Lung (tissue), 12 donors: ENCODE results near the gene KRT12. TPM values are rescaled to one million over a fixed set of nuclear protein-coding genes. Genes with fewer than 3 reads are reported as not detected.

Experiments
- ATAC-seq: fragments of 200-7000 bp; cut with Tn5 transposase; one replicate; pipeline ENCODE4 v1.9.1; 2020; ENCODE audit warnings: moderate number of reproducible peaks; ENCODE audit not compliant: insufficient read depth, low FRiP score
- DNase-seq, 3 donors: peaks; one replicate each; pipeline ENCODE4 v3.0.0-alpha.2; 2013 to 2017
- H3K27ac ChIP-seq, 2 donors: one replicate each; pipeline ENCODE4 v1.5.1; 2013; ENCODE audit warnings: mild to moderate bottlenecking in 2 of 2, moderate library complexity in 2 of 2, control low read depth in 1 of 2, inconsistent platforms in 1 of 2, low read depth in 1 of 2, low read length in 1 of 2
- H3K27me3 ChIP-seq, 3 donors: one replicate each; pipeline ENCODE4 v1.5.1; 2013; ENCODE audit warnings: low read length in 2 of 3; ENCODE audit not compliant: control insufficient read depth in 3 of 3, insufficient read depth in 3 of 3
- H3K36me3 ChIP-seq, 4 donors: one replicate each; pipeline ENCODE4 v1.5.1; 2013; ENCODE audit warnings: low read length in 4 of 4, mild to moderate bottlenecking in 1 of 4, moderate library complexity in 1 of 4; ENCODE audit not compliant: control insufficient read depth in 4 of 4, insufficient read depth in 4 of 4
- H3K4me1 ChIP-seq, 5 donors: one replicate each; pipeline ENCODE4 v1.5.1; 2013; ENCODE audit warnings: low read length in 5 of 5, mild to moderate bottlenecking in 2 of 5, moderate library complexity in 1 of 5; ENCODE audit not compliant: control insufficient read depth in 5 of 5, insufficient read depth in 5 of 5
- H3K4me3 ChIP-seq: one replicate; pipeline ENCODE4 v1.5.1; 2013; ENCODE audit warnings: mild to moderate bottlenecking, control low read depth, moderate library complexity
- H3K9ac ChIP-seq, 2 donors: one replicate each; pipeline ENCODE4 v1.5.1; 2013; ENCODE audit warnings: low read length in 2 of 2, control low read depth in 1 of 2; ENCODE audit not compliant: insufficient read depth in 1 of 2
- H3K9me3 ChIP-seq, 4 donors: one replicate each; pipeline ENCODE4 v1.5.1; 2013; ENCODE audit warnings: low read length in 3 of 4, mild to moderate bottlenecking in 1 of 4, moderate library complexity in 1 of 4; ENCODE audit not compliant: control insufficient read depth in 4 of 4, insufficient read depth in 3 of 4
- whole genome bisulfite sequencing, 2 donors: extraction: QIAGEN DNeasy Blood & Tissue Kit; methylation state at CpG; one replicate each; pipeline ENCODE4 v1.1.7; 2013; 5-methylcytosine and 5-hydroxymethylcytosine counted together
- polyA plus RNA-seq, 2 donors: library from polyadenylated mRNA; stranded (reverse); fragments of 200-250 nt; gene quantifications; one replicate each; pipeline ENCODE4 v1.2.1, GENCODE V29; 2013
- total RNA-seq, 2 donors: library from RNA; depleted of rRNA in 1 of 2; stranded (reverse); fragments of >200 nt in 1 of 2; gene quantifications; one replicate each; pipeline ENCODE4 v1.2.1, GENCODE V29; 2014 to 2021
- TF ChIP-seq, protein P1 (sequence below): IDR thresholded peaks from 2 replicates; pipeline ENCODE4 v1.5.1; 2012; ENCODE audit warnings: mild to moderate bottlenecking; ENCODE audit errors: control extremely low read depth, extremely low read depth
- donor health status: control.
- donor health status: control.
- donor health status: Bipolar disorder and iron deficiency.
- donor health status: healthy.
- donor health status: DM: yes; HTN: yes; CAD: no.

The KRT12 gene
- total and polyA plus RNA-seq, 4 donors, result not detected

DNA sequence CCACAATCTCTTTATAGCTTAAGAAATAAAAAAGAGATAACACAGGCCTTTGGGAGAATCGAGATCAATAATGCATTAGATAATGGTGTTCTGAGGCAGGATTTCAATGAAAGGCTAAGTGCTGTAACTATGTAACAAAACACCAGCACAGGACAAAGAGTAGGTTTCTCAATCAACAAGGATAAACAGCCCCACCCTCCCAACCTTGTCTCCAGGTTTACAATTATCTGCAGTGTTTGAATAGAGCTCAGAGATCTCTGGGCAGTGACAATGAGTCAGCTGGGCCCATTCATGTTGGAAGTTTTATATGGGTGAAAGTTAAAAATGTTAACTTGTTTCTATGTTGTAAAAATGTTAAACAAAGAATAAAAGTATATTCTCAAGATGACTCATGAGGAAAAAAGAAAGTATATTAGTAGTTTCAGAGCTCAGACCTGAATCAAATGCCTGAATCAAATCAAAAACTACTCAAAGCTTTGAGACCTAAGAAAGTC is 35.0 kb upstream of the KRT12 start:
- WGBS, 2 donors, result 85 to 86% methylated on average over 1 of the region's 1 CpG
- ATAC-seq (no peak), DNase-seq (no peak)
- Histone ChIP-seq H3K27me3 (peaks cover 0 to 5% (median 2%) of the 10 kb centered on the region in 3 donors), H3K27ac (no peak overlapping the region), H3K36me3 (no peaks in the 10 kb centered on the region), H3K9ac (no peak overlapping the region), H3K9me3 (no peaks in the 10 kb centered on the region), H3K4me3 (no peak overlapping the region), H3K4me1 (peaks cover 0 to 6% (median 0%) of the 10 kb centered on the region in 5 donors)
- TF ChIP-seq, protein P1, sequence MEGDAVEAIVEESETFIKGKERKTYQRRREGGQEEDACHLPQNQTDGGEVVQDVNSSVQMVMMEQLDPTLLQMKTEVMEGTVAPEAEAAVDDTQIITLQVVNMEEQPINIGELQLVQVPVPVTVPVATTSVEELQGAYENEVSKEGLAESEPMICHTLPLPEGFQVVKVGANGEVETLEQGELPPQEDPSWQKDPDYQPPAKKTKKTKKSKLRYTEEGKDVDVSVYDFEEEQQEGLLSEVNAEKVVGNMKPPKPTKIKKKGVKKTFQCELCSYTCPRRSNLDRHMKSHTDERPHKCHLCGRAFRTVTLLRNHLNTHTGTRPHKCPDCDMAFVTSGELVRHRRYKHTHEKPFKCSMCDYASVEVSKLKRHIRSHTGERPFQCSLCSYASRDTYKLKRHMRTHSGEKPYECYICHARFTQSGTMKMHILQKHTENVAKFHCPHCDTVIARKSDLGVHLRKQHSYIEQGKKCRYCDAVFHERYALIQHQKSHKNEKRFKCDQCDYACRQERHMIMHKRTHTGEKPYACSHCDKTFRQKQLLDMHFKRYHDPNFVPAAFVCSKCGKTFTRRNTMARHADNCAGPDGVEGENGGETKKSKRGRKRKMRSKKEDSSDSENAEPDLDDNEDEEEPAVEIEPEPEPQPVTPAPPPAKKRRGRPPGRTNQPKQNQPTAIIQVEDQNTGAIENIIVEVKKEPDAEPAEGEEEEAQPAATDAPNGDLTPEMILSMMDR, result no peak

DNA sequence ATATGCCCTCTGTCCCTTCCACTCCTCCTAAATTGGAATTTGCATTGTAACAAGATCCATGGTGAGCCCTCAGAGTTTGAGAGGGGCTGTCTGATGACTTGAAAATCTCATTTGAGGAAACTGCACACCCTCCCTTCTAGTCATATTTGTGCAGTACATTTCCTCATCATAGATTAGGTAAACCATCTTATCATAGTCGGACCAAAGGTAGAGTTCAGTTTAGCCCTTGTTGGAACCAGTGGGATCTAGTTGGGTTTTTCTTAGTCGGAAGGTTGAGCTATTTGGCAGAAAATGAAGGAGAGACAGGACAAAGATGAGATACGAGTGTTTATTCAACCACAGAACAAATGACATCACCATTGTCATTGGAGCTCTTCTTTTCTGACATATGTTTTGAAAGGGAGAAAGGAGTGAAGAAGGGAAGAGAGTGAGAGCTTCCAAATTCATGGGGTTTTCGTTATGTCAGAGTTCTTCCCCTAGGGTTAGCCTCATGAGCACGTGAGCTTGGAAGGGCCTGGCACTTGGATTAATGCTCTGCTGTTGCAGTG is 33.9 kb upstream of the KRT12 start:
- WGBS, 2 donors, result 77 to 84% methylated on average over 5 of the region's 5 CpGs
- no peak overlapping the region for H3K4me3 ChIP-seq
- H3K27ac ChIP-seq, result no peak overlapping the region
- ATAC-seq, result no peak
- TF ChIP-seq, protein P1, result no peak
- H3K27me3 ChIP-seq, result peaks cover 0 to 5% (median 2%) of the 10 kb centered on the region in 3 donors
- H3K9me3 ChIP-seq, result no peaks in the 10 kb centered on the region
- no peaks in the 10 kb centered on the region for H3K36me3 ChIP-seq
- no peak overlapping the region for H3K9ac ChIP-seq
- DNase-seq, result no peak
- H3K4me1 ChIP-seq, result peaks cover 0 to 6% (median 0%) of the 10 kb centered on the region in 5 donors

DNA sequence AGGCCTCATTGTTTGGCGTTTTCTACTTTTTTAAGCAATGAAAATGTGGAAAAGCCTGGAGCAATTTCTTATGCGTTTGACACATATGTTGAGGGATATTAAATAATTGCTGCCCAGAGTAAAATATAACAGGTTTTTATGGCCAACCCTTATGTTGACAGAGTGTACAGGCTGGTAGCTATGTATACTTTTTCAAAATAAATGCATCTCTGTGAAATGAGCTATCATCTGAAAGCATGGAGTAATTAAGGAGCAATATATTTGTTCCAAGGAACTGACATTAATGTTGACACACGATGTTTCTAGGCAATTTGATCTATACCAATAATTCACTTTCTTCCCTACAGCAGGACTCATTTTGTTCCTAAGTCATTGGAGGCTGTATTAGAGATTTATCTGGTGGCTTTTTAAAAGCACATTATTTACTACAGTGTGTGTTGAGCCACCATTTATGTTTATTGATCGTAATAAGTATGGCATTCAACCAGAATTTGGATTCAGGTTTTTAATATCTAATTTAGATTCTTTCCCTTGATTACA is 30.0 kb upstream of the KRT12 start:
- WGBS, 2 donors, result 92 to 94% methylated on average over 4 of the region's 4 CpGs

More for the DNA sequence above, 30.0 kb upstream of the KRT12 start:
- H3K27ac ChIP-seq, result no peak overlapping the region
- TF ChIP-seq, protein P1, result no peak
- H3K4me3 ChIP-seq, result no peak overlapping the region
- DNase-seq, result no peak
- H3K27me3 ChIP-seq, result peaks cover 0 to 8% (median 5%) of the 10 kb centered on the region in 3 donors
- no peaks in the 10 kb centered on the region for H3K36me3 ChIP-seq
- no peaks in the 10 kb centered on the region for H3K4me1 ChIP-seq
- H3K9me3 ChIP-seq, result no peaks in the 10 kb centered on the region
- H3K9ac ChIP-seq, result no peak overlapping the region
- no peak for ATAC-seq
